Head of caudate nucleus (tissue), 42 donors: ENCODE measurements around the gene PRDM16.
A peak's percentile ranks its signal among the peaks of the same experiment; 100 is the strongest.

ENCODE experiments used
- DNase-seq, 42 donors: peaks; one replicate each; pipeline versions ENCODE4 v3.0.0 to v3.0.0-alpha.2; 2020 to 2021; ENCODE audit warnings: mixed read lengths in 7 of 42
- intact Hi-C: fragments of 100-400 bp; cut with DNase I; formaldehyde crosslinking; loops from one replicate; pipeline ENCODE4 v1.15.0; 2022

The PRDM16 gene

GRCh38 chr1:3469849-3470649, 401.0 kb downstream of the PRDM16 start:
- intact Hi-C loops: no loop called here

GRCh38 chr1:3470650-3471355, 401.8 kb downstream of the PRDM16 start:
- intact Hi-C loops: no loop called here
- no peak for DNase-seq

More at GRCh38 chr1:3469849-3470649, 401.0 kb downstream of the PRDM16 start:
- no peak for DNase-seq

GRCh38 chr1:3471356-3472087, 402.5 kb downstream of the PRDM16 start:
- intact Hi-C loops: no loop called here
- peak in 30 of 42 donors; percentile 22 to 73 (median 47) for DNase-seq

- intact Hi-C loops: no loop called here
- no peak for DNase-seq
These were observed 403.3 kb downstream of the PRDM16 start for GRCh38 chr1:3472088-3472850.

GRCh38 chr1:3472906-3473305, 403.9 kb downstream of the PRDM16 start:
- peak in 23 of 42 donors; percentile 21 to 78 (median 39) for DNase-seq
- intact Hi-C loops: no loop called here

GRCh38 chr1:3473381-3473844, 404.4 kb downstream of the PRDM16 start:
- intact Hi-C loops: no loop called here
- peak in 14 of 42 donors; percentile 23 to 59 (median 41) for DNase-seq

- no peak for DNase-seq
- intact Hi-C loops: no loop called here
These were observed 405.0 kb downstream of the PRDM16 start for GRCh38 chr1:3474016-3474415.

- DNase-seq: no peak
- intact Hi-C loops: no loop called here
These were observed 405.4 kb downstream of the PRDM16 start for GRCh38 chr1:3474421-3474820.

GRCh38 chr1:3475839-3476573, 407.0 kb downstream of the PRDM16 start:
- intact Hi-C loops: no loop called here
- DNase-seq: no peak

- intact Hi-C loops: no loop called here
- no peak for DNase-seq
These were observed 407.7 kb downstream of the PRDM16 start for GRCh38 chr1:3476666-3477065.

- intact Hi-C loops: no loop called here
- no peak for DNase-seq
These were observed 408.4 kb downstream of the PRDM16 start for GRCh38 chr1:3477241-3477995.

- intact Hi-C loops: no loop called here
- DNase-seq: no peak
These were observed 409.2 kb downstream of the PRDM16 start for GRCh38 chr1:3478187-3478586.

- intact Hi-C loops: no loop called here
- DNase-seq: no peak
These were observed 410.7 kb downstream of the PRDM16 start for GRCh38 chr1:3479511-3480368.

- DNase-seq: no peak
- intact Hi-C loops: no loop called here
These were observed 411.3 kb downstream of the PRDM16 start for GRCh38 chr1:3480369-3480719.

- intact Hi-C loops: no loop called here
- DNase-seq: no peak
These were observed 412.0 kb downstream of the PRDM16 start for GRCh38 chr1:3481046-3481445.

- no peak for DNase-seq
- intact Hi-C loops: no loop called here
These were observed 412.9 kb downstream of the PRDM16 start for GRCh38 chr1:3481836-3482375.
